Measurements from ENCODE around the gene ATG7.

The ATG7 gene

GRCh38 chr3:11463591-11463990 is 191.4 kb downstream of the ATG7 start:
- no peaks in the 10 kb centered on the region for H3K27me3 ChIP-seq (ENCODE audit: control insufficient read depth in 3 of 3, insufficient read depth in 3 of 3, low read depth in 1 of 3, low read length in 3 of 3)
- no peak for DNase-seq (ENCODE audit: low spot score)
- H3K18ac ChIP-seq (ENCODE audit: low read length) = peak overlapping the region; percentile 52
- no peak overlapping the region for H2AK5ac ChIP-seq (ENCODE audit: low read depth, low read length)
- peaks cover 5 to 26% of the 10 kb centered on the region in 2 donors for H3K4me1 ChIP-seq (ENCODE audit: control insufficient read depth in 2 of 2, insufficient read depth in 1 of 2, low read depth in 1 of 2, low read length in 2 of 2)
- H3K79me1 ChIP-seq (ENCODE audit: low read depth, low read length) = no peaks in the 10 kb centered on the region
- no peak overlapping the region for H3K4me2 ChIP-seq (ENCODE audit: insufficient read depth, low read length, poor library complexity, severe bottlenecking)
- H4K91ac ChIP-seq (ENCODE audit: low read depth, low read length, poor library complexity) = no peak overlapping the region
- H3K27ac ChIP-seq (replicated peaks; ENCODE audit: low read length) = no peak overlapping the region
- H3K23ac ChIP-seq (ENCODE audit: low read depth, low read length, poor library complexity) = no peak overlapping the region
- no peak overlapping the region for H3K4me3 ChIP-seq (ENCODE audit: low read length in 2 of 2)
- H3K36me3 ChIP-seq (replicated peaks in 1 of 2; ENCODE audit: control insufficient read depth in 2 of 2, insufficient read depth in 2 of 2, low read length in 2 of 2) = peaks cover 0 to under 1% of the 10 kb centered on the region in 2 donors
- no peak overlapping the region for H2BK120ac ChIP-seq (ENCODE audit: low read depth, low read length)
- H2AFZ ChIP-seq (ENCODE audit: low read length) = no peak overlapping the region
- H3K14ac ChIP-seq (ENCODE audit: low read length) = no peak overlapping the region
- H2BK5ac ChIP-seq (ENCODE audit: low read length) = no peak overlapping the region
- no peak overlapping the region for H3K9ac ChIP-seq (ENCODE audit: low read depth, low read length, poor library complexity)
- no CpG with 5 or more reads among the region's 2 CpGs for WGBS, 2 donors (ENCODE audit: extremely low coverage in 2 of 2, insufficient read length in 2 of 2, insufficient replicate concordance in 1 of 2)
- H3K9me3 ChIP-seq (replicated peaks in 1 of 2; ENCODE audit: control insufficient read depth in 2 of 2, insufficient read depth in 1 of 2, low read depth in 1 of 2, low read length in 2 of 2) = peaks cover 0 to 2% of the 10 kb centered on the region in 2 donors
- no peak overlapping the region for H3K4ac ChIP-seq (ENCODE audit: low read length)
- no peak overlapping the region for H4K8ac ChIP-seq (ENCODE audit: low read depth, low read length)
- no peak overlapping the region for H2BK15ac ChIP-seq (ENCODE audit: low read length)
- H2BK12ac ChIP-seq (ENCODE audit: low read length) = no peak overlapping the region

- Histone ChIP-seq H3K79me1 (ENCODE audit: low read depth, low read length) (no peaks in the 10 kb centered on the region), H4K91ac (ENCODE audit: low read depth, low read length, poor library complexity) (no peak overlapping the region), H3K36me3 (replicated peaks in 1 of 2; ENCODE audit: control insufficient read depth in 2 of 2, insufficient read depth in 2 of 2, low read length in 2 of 2) (peaks cover 0 to 3% of the 10 kb centered on the region in 2 donors), H2AFZ (ENCODE audit: low read length) (no peak overlapping the region), H3K27ac (replicated peaks; ENCODE audit: low read length) (no peak overlapping the region), H3K14ac (ENCODE audit: low read length) (no peak overlapping the region), H3K4ac (ENCODE audit: low read length) (no peak overlapping the region), H4K8ac (ENCODE audit: low read depth, low read length) (no peak overlapping the region), H2AK5ac (ENCODE audit: low read depth, low read length) (no peak overlapping the region), H3K9ac (ENCODE audit: low read depth, low read length, poor library complexity) (no peak overlapping the region), H2BK15ac (ENCODE audit: low read length) (no peak overlapping the region), H3K4me1 (ENCODE audit: control insufficient read depth in 2 of 2, insufficient read depth in 1 of 2, low read depth in 1 of 2, low read length in 2 of 2) (peaks cover 5 to 23% of the 10 kb centered on the region in 2 donors), H3K9me3 (replicated peaks in 1 of 2; ENCODE audit: control insufficient read depth in 2 of 2, insufficient read depth in 1 of 2, low read depth in 1 of 2, low read length in 2 of 2) (peaks cover 0 to 2% of the 10 kb centered on the region in 2 donors), H3K23ac (ENCODE audit: low read depth, low read length, poor library complexity) (no peak overlapping the region), H2BK120ac (ENCODE audit: low read depth, low read length) (no peak overlapping the region), H3K4me3 (ENCODE audit: low read length in 2 of 2) (no peak overlapping the region), H2BK12ac (ENCODE audit: low read length) (no peak overlapping the region), H2BK5ac (ENCODE audit: low read length) (no peak overlapping the region), H3K4me2 (ENCODE audit: insufficient read depth, low read length, poor library complexity, severe bottlenecking) (no peak overlapping the region), H3K18ac (ENCODE audit: low read length) (no peak overlapping the region), H3K27me3 (ENCODE audit: control insufficient read depth in 3 of 3, insufficient read depth in 3 of 3, low read depth in 1 of 3, low read length in 3 of 3) (no peaks in the 10 kb centered on the region)
- WGBS, 2 donors (ENCODE audit: extremely low coverage in 2 of 2, insufficient read length in 2 of 2, insufficient replicate concordance in 1 of 2) = no CpG with 5 or more reads among the region's 6 CpGs
- DNase-seq (ENCODE audit: low spot score) = no peak
Observed at GRCh38 chr3:11464356-11464755, 192.2 kb downstream of the ATG7 start.

GRCh38 chr3:11465744-11466616 is 193.8 kb downstream of the ATG7 start:
- no peak overlapping the region for H3K9ac ChIP-seq (ENCODE audit: low read depth, low read length, poor library complexity)
- no peak overlapping the region for H3K4me3 ChIP-seq (ENCODE audit: low read length in 2 of 2)
- H3K18ac ChIP-seq (ENCODE audit: low read length) = no peak overlapping the region
- no peaks in the 10 kb centered on the region for H3K79me1 ChIP-seq (ENCODE audit: low read depth, low read length)
- no peak overlapping the region for H3K4ac ChIP-seq (ENCODE audit: low read length)
- H3K27me3 ChIP-seq (ENCODE audit: control insufficient read depth in 3 of 3, insufficient read depth in 3 of 3, low read depth in 1 of 3, low read length in 3 of 3) = no peaks in the 10 kb centered on the region
- H3K27ac ChIP-seq (replicated peaks; ENCODE audit: low read length) = no peak overlapping the region
- WGBS, 2 donors (ENCODE audit: extremely low coverage in 2 of 2, insufficient read length in 2 of 2, insufficient replicate concordance in 1 of 2) = no CpG with 5 or more reads among the region's 9 CpGs
- H2BK15ac ChIP-seq (ENCODE audit: low read length) = no peak overlapping the region
- H2AFZ ChIP-seq (ENCODE audit: low read length) = no peak overlapping the region
- H2BK120ac ChIP-seq (ENCODE audit: low read depth, low read length) = no peak overlapping the region
- H3K9me3 ChIP-seq (replicated peaks in 1 of 2; ENCODE audit: control insufficient read depth in 2 of 2, insufficient read depth in 1 of 2, low read depth in 1 of 2, low read length in 2 of 2) = peaks cover 0 to 2% of the 10 kb centered on the region in 2 donors
- H2BK5ac ChIP-seq (ENCODE audit: low read length) = no peak overlapping the region
- DNase-seq (ENCODE audit: low spot score) = no peak
- H2BK12ac ChIP-seq (ENCODE audit: low read length) = no peak overlapping the region
- H3K36me3 ChIP-seq (replicated peaks in 1 of 2; ENCODE audit: control insufficient read depth in 2 of 2, insufficient read depth in 2 of 2, low read length in 2 of 2) = peaks cover 0 to 3% of the 10 kb centered on the region in 2 donors
- H4K91ac ChIP-seq (ENCODE audit: low read depth, low read length, poor library complexity) = no peak overlapping the region
- H3K14ac ChIP-seq (ENCODE audit: low read length) = no peak overlapping the region
- H2AK5ac ChIP-seq (ENCODE audit: low read depth, low read length) = no peak overlapping the region
- H3K4me1 ChIP-seq (ENCODE audit: control insufficient read depth in 2 of 2, insufficient read depth in 1 of 2, low read depth in 1 of 2, low read length in 2 of 2) = peaks cover 2 to 13% of the 10 kb centered on the region in 2 donors
- H4K8ac ChIP-seq (ENCODE audit: low read depth, low read length) = no peak overlapping the region
- no peak overlapping the region for H3K4me2 ChIP-seq (ENCODE audit: insufficient read depth, low read length, poor library complexity, severe bottlenecking)
- H3K23ac ChIP-seq (ENCODE audit: low read depth, low read length, poor library complexity) = no peak overlapping the region

- Histone ChIP-seq H3K36me3 (replicated peaks in 1 of 2; ENCODE audit: control insufficient read depth in 2 of 2, insufficient read depth in 2 of 2, low read length in 2 of 2) (peaks cover 0 to 3% of the 10 kb centered on the region in 2 donors), H3K79me1 (ENCODE audit: low read depth, low read length) (no peaks in the 10 kb centered on the region), H3K9me3 (replicated peaks in 1 of 2; ENCODE audit: control insufficient read depth in 2 of 2, insufficient read depth in 1 of 2, low read depth in 1 of 2, low read length in 2 of 2) (no peaks in the 10 kb centered on the region), H3K27ac (replicated peaks; ENCODE audit: low read length) (no peak overlapping the region), H3K14ac (ENCODE audit: low read length) (no peak overlapping the region), H2BK12ac (ENCODE audit: low read length) (no peak overlapping the region), H3K4ac (ENCODE audit: low read length) (no peak overlapping the region), H3K23ac (ENCODE audit: low read depth, low read length, poor library complexity) (no peak overlapping the region), H2AFZ (ENCODE audit: low read length) (no peak overlapping the region), H3K27me3 (ENCODE audit: control insufficient read depth in 3 of 3, insufficient read depth in 3 of 3, low read depth in 1 of 3, low read length in 3 of 3) (no peaks in the 10 kb centered on the region), H2BK120ac (ENCODE audit: low read depth, low read length) (no peak overlapping the region), H3K4me1 (ENCODE audit: control insufficient read depth in 2 of 2, insufficient read depth in 1 of 2, low read depth in 1 of 2, low read length in 2 of 2) (peaks cover 2 to 7% of the 10 kb centered on the region in 2 donors), H4K91ac (ENCODE audit: low read depth, low read length, poor library complexity) (no peak overlapping the region), H2BK15ac (ENCODE audit: low read length) (no peak overlapping the region), H3K18ac (ENCODE audit: low read length) (no peak overlapping the region), H2BK5ac (ENCODE audit: low read length) (no peak overlapping the region), H3K4me3 (ENCODE audit: low read length in 2 of 2) (no peak overlapping the region), H2AK5ac (ENCODE audit: low read depth, low read length) (no peak overlapping the region), H3K4me2 (ENCODE audit: insufficient read depth, low read length, poor library complexity, severe bottlenecking) (no peak overlapping the region), H4K8ac (ENCODE audit: low read depth, low read length) (no peak overlapping the region), H3K9ac (ENCODE audit: low read depth, low read length, poor library complexity) (no peak overlapping the region)
- no CpG with 5 or more reads among the region's 4 CpGs for WGBS, 2 donors (ENCODE audit: extremely low coverage in 2 of 2, insufficient read length in 2 of 2, insufficient replicate concordance in 1 of 2)
- no peak for DNase-seq (ENCODE audit: low spot score)
Observed at GRCh38 chr3:11467875-11468274, 195.7 kb downstream of the ATG7 start.
